ENCODE measurements around the gene SRPRB.

DNA sequence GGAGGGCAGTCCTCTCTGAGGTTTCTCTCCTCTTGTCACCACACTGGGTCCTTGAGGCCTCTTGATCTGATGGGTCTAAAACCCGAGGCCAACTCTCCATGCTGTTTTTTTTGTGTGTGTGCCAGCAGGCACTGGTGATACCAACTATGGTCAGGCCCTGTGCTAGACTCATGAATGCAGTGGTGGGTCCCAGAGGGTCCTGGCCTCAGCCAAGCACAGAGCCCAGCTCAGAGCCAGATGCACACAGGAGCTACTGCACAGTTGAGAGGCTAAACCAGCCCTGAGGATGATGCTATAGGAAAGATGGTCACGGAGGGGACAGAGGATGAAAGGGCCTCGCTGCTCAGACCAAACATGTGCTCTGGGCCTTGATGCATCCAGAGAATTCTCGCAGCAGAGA lies 56.5 kb downstream of the SRPRB start:
- TF ChIP-seq POLR2A (IDR thresholded peaks at IDR 0.05; ENCODE audit: low read length) (no peak), GATA1 (IDR thresholded peaks at IDR 0.05; ENCODE audit: low read depth, low read length) (no peak)
